Mesenchymal stem cell (in vitro differentiated cells and primary cell): ENCODE measurements around the gene ITIH3.

Experiments
- DNase-seq: peaks from one replicate; pipeline ENCODE4 v3.0.0-alpha.2; 2013
- H2AFZ ChIP-seq: one replicate; pipeline ENCODE4 v1.6.1; 2013; ENCODE audit warnings: low read depth, mild to moderate bottlenecking, control low read depth, inconsistent platforms, low read length, moderate library complexity
- H2AK5ac ChIP-seq: 2 replicates; pipeline ENCODE4 v1.6.1; 2013; ENCODE audit warnings: low read length, moderate library complexity, mild to moderate bottlenecking, inconsistent platforms; ENCODE audit not compliant: severe bottlenecking
- H2BK120ac ChIP-seq: one replicate; pipeline ENCODE4 v1.6.1; 2013; ENCODE audit warnings: low read depth, mild to moderate bottlenecking, inconsistent platforms, low read length, moderate library complexity
- H2BK12ac ChIP-seq, 2 experiments: one replicate each; pipeline ENCODE4 v1.6.1; 2013; ENCODE audit warnings: inconsistent platforms in 2 of 2, low read length in 2 of 2, mild to moderate bottlenecking in 2 of 2, moderate library complexity in 2 of 2, control low read depth in 1 of 2
- H2BK15ac ChIP-seq: one replicate; pipeline ENCODE4 v1.6.1; 2013; ENCODE audit warnings: mild to moderate bottlenecking, low read depth, inconsistent platforms; ENCODE audit not compliant: poor library complexity, severe bottlenecking
- H2BK5ac ChIP-seq: 2 replicates; pipeline ENCODE4 v1.6.1; 2013; ENCODE audit warnings: low read depth, mild to moderate bottlenecking, low read length, control low read depth, inconsistent platforms; ENCODE audit not compliant: poor library complexity, severe bottlenecking
- H3K14ac ChIP-seq, 2 experiments: one replicate each; pipeline ENCODE4 v1.6.1; 2013; ENCODE audit warnings: inconsistent platforms in 2 of 2, low read length in 2 of 2, control low read depth in 1 of 2, mild to moderate bottlenecking in 1 of 2, moderate library complexity in 1 of 2
- H3K18ac ChIP-seq, 2 experiments: one replicate each; pipeline ENCODE4 v1.6.1; 2013; ENCODE audit warnings: inconsistent platforms in 2 of 2, low read length in 2 of 2, control low read depth in 1 of 2, low read depth in 1 of 2, mild to moderate bottlenecking in 1 of 2
- H3K23ac ChIP-seq, 2 experiments: one replicate each; pipeline ENCODE4 v1.6.1; 2013; ENCODE audit warnings: inconsistent platforms in 2 of 2, low read length in 2 of 2, mild to moderate bottlenecking in 2 of 2, moderate library complexity in 2 of 2, control low read depth in 1 of 2
- H3K27ac ChIP-seq: 2 replicates; pipeline ENCODE4 v1.5.1; 2013; ENCODE audit warnings: mild to moderate bottlenecking, moderate library complexity, low read length, control low read depth, inconsistent platforms; ENCODE audit not compliant: poor library complexity, severe bottlenecking
- H3K27me3 ChIP-seq, 2 experiments: 2 replicates each; pipeline versions ENCODE4 v1.6.1 to v1.7.0; 2013; ENCODE audit warnings: low read length in 2 of 2, mild to moderate bottlenecking in 2 of 2, moderate library complexity in 2 of 2, control low read depth in 1 of 2, inconsistent platforms in 1 of 2; ENCODE audit not compliant: control insufficient read depth in 1 of 2, insufficient read depth in 1 of 2
- H3K36me3 ChIP-seq, 2 experiments: 2 replicates each; pipeline versions ENCODE4 v1.6.1 to v1.7.0; 2013; ENCODE audit warnings: low read length in 2 of 2, control low read depth in 1 of 2, inconsistent platforms in 1 of 2, low read depth in 1 of 2, mild to moderate bottlenecking in 1 of 2; ENCODE audit not compliant: insufficient read depth in 2 of 2, control insufficient read depth in 1 of 2
- H3K4ac ChIP-seq, 2 experiments: one replicate each; pipeline ENCODE4 v1.6.1; 2013; ENCODE audit warnings: inconsistent platforms in 2 of 2, low read length in 2 of 2, mild to moderate bottlenecking in 2 of 2, moderate library complexity in 2 of 2, control low read depth in 1 of 2, low read depth in 1 of 2
- H3K4me1 ChIP-seq: 2 replicates; pipeline ENCODE4 v1.6.1; 2013; ENCODE audit warnings: low read depth, low read length, control low read depth; ENCODE audit not compliant: control insufficient read depth, insufficient read depth
- H3K4me2 ChIP-seq: 2 replicates; pipeline ENCODE4 v1.6.1; 2013; ENCODE audit warnings: low read length, mild to moderate bottlenecking, inconsistent platforms; ENCODE audit not compliant: poor library complexity, severe bottlenecking
- H3K4me3 ChIP-seq, 2 experiments: 2 replicates each; pipeline versions ENCODE4 v1.5.1 to v1.7.0; 2013; ENCODE audit warnings: low read length in 2 of 2, mild to moderate bottlenecking in 2 of 2, control low read depth in 1 of 2, low read depth in 1 of 2; ENCODE audit not compliant: insufficient read depth in 1 of 2
- H3K79me1 ChIP-seq: replicated peaks from 2 replicates; pipeline ENCODE4 v1.6.1; 2013; ENCODE audit warnings: mild to moderate bottlenecking, control low read depth, low read length, inconsistent platforms; ENCODE audit not compliant: poor library complexity, severe bottlenecking
- H3K9ac ChIP-seq: 2 replicates; pipeline ENCODE4 v1.7.0; 2013; ENCODE audit warnings: mild to moderate bottlenecking, low read length, moderate library complexity
- H3K9me3 ChIP-seq: 2 replicates; pipeline ENCODE4 v1.7.0; 2013; ENCODE audit warnings: mild to moderate bottlenecking, low read length; ENCODE audit not compliant: control insufficient read depth
- H4K8ac ChIP-seq: one replicate; pipeline ENCODE4 v1.6.1; 2013; ENCODE audit warnings: inconsistent platforms, mild to moderate bottlenecking, low read length, moderate library complexity
- H4K91ac ChIP-seq: one replicate; pipeline ENCODE4 v1.6.1; 2013; ENCODE audit warnings: mild to moderate bottlenecking, low read length, inconsistent platforms
- WGBS: methylation state at CpG from one replicate; pipeline ENCODE4 v1.1.7; 2013; ENCODE audit warnings: mixed read lengths; 5-methylcytosine and 5-hydroxymethylcytosine counted together

ITIH3 gene

GRCh38 chr3:52792413-52792812, 2.2 kb upstream of the ITIH3 start:
- 78% methylated on average over 7 of the region's 7 CpGs for WGBS
- Histone ChIP-seq H3K4ac (no peak overlapping the region), H2BK5ac (no peak overlapping the region), H3K27ac (no peak overlapping the region), H4K8ac (no peak overlapping the region), H3K4me1 (peaks cover 3% of the 10 kb centered on the region), H3K14ac (no peak overlapping the region), H3K36me3 (peaks cover 0 to 5% of the 10 kb centered on the region in 2 experiments), H3K4me2 (no peak overlapping the region), H3K4me3 (no peak overlapping the region), H2BK15ac (no peak overlapping the region), H2BK120ac (no peak overlapping the region), H3K79me1 (no peaks in the 10 kb centered on the region), H2AK5ac (no peak overlapping the region), H2AFZ (no peak overlapping the region), H3K9ac (no peak overlapping the region), H3K9me3 (no peaks in the 10 kb centered on the region), H3K23ac (no peak overlapping the region), H2BK12ac (no peak overlapping the region), H3K18ac (no peak overlapping the region), H3K27me3 (peaks cover 11 to 46% of the 10 kb centered on the region in 2 experiments), H4K91ac (no peak overlapping the region)
- DNase-seq, result no peak

- H3K18ac ChIP-seq, result no peak overlapping the region
- no peak overlapping the region for H4K8ac ChIP-seq
- H2BK120ac ChIP-seq, result no peak overlapping the region
- H3K9me3 ChIP-seq, result no peaks in the 10 kb centered on the region
- no peak for DNase-seq
- peaks cover 8 to 42% of the 10 kb centered on the region in 2 experiments for H3K27me3 ChIP-seq
- no peak overlapping the region for H3K4me2 ChIP-seq
- no peak overlapping the region for H3K4me3 ChIP-seq
- no peak overlapping the region for H2BK15ac ChIP-seq
- H2BK12ac ChIP-seq, result no peak overlapping the region
- no peak overlapping the region for H2AFZ ChIP-seq
- 77% methylated on average over 18 of the region's 18 CpGs for WGBS
- H3K23ac ChIP-seq, result no peak overlapping the region
- H3K79me1 ChIP-seq, result no peaks in the 10 kb centered on the region
- H3K9ac ChIP-seq, result no peak overlapping the region
- H2BK5ac ChIP-seq, result no peak overlapping the region
- no peak overlapping the region for H3K14ac ChIP-seq
- no peak overlapping the region for H2AK5ac ChIP-seq
- H3K27ac ChIP-seq, result no peak overlapping the region
- H3K4me1 ChIP-seq, result peaks cover 3% of the 10 kb centered on the region
- H4K91ac ChIP-seq, result no peak overlapping the region
- peaks cover 0 to 5% of the 10 kb centered on the region in 2 experiments for H3K36me3 ChIP-seq
- no peak overlapping the region for H3K4ac ChIP-seq
These were observed 1.5 kb upstream of the ITIH3 start for GRCh38 chr3:52792961-52793695.

- Histone ChIP-seq H3K4me2 (no peak overlapping the region), H4K8ac (no peak overlapping the region), H3K9me3 (no peaks in the 10 kb centered on the region), H2BK120ac (no peak overlapping the region), H3K23ac (peak overlapping the region in 1 of 2 experiments; percentile 23), H3K4me1 (peaks cover 3% of the 10 kb centered on the region), H3K36me3 (peaks cover 0 to 5% of the 10 kb centered on the region in 2 experiments), H4K91ac (no peak overlapping the region), H3K18ac (no peak overlapping the region), H3K4ac (no peak overlapping the region), H3K27ac (no peak overlapping the region), H2BK5ac (no peak overlapping the region), H2AFZ (no peak overlapping the region), H2BK15ac (no peak overlapping the region), H2BK12ac (no peak overlapping the region), H3K4me3 (no peak overlapping the region), H3K79me1 (no peaks in the 10 kb centered on the region), H3K9ac (no peak overlapping the region), H3K27me3 (peaks cover 8 to 40% of the 10 kb centered on the region in 2 experiments), H3K14ac (no peak overlapping the region), H2AK5ac (no peak overlapping the region)
- no peak for DNase-seq
- WGBS, result 68% methylated on average over 9 of the region's 9 CpGs
These were observed 639 bp upstream of the ITIH3 start for GRCh38 chr3:52793702-52794611.

GRCh38 chr3:52795298-52795900, 803 bp downstream of the ITIH3 start:
- Histone ChIP-seq H3K23ac (no peak overlapping the region), H2BK12ac (no peak overlapping the region), H3K27me3 (peaks cover 5 to 29% of the 10 kb centered on the region in 2 experiments), H3K18ac (no peak overlapping the region), H4K91ac (no peak overlapping the region), H3K4me3 (no peak overlapping the region), H3K9ac (no peak overlapping the region), H3K4ac (no peak overlapping the region), H2AK5ac (no peak overlapping the region), H3K27ac (no peak overlapping the region), H3K79me1 (no peaks in the 10 kb centered on the region), H3K4me2 (no peak overlapping the region), H3K4me1 (peaks cover 3% of the 10 kb centered on the region), H3K14ac (no peak overlapping the region), H2BK5ac (no peak overlapping the region), H3K9me3 (no peaks in the 10 kb centered on the region), H4K8ac (no peak overlapping the region), H2AFZ (no peak overlapping the region), H3K36me3 (peaks cover 0 to 5% of the 10 kb centered on the region in 2 experiments), H2BK15ac (no peak overlapping the region), H2BK120ac (no peak overlapping the region)
- WGBS, result 86% methylated on average over 9 of the region's 9 CpGs
- DNase-seq, result no peak
